Hippocampal formation (tissue), 2 donors: ENCODE data around the gene GTPBP10.

Experiments used
- DNase-seq, 2 donors: peaks; one replicate each; lab custom pipeline; 2025; lab: John Stamatoyannopoulos, UW

GTPBP10 gene

DNA sequence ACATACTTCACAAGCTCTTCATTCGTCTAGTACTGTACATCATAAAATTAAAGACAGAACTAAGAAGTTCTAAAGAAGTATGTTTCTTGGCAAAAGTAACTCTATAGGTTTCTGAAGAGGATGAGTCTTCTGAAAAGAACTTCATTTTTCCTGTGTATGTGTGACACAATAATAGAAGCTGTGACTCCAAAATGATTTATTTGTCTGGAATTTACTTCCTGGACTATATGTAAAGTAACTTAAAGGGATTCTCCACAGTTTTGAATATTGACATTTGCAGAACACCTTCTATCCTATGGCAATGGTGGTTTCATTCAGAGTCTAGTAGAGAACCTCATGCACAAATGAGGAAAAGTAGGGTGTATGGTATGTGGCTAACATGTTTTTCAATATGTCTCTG, 36.9 kb downstream of the GTPBP10 start:
- no peak for DNase-seq

DNA sequence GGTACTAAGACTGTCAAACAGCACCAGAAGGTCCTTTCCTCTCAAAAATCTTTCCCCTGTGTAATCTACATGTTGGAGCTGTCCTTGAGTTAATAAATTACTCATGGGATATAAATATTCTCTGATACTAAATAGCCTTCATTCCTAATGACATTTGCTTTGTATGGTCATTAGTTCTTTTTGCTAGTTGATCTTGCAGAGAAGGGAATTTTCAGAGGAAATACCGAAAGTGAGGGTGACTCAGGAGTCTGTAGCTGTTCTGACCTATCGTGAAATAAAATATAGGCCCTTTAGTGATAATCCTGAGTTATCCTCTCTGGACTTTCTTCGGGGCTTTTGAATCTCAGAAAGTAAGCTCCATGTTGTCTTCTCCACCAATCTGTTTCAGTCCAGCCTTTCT, 37.3 kb downstream of the GTPBP10 start:
- DNase-seq, result no peak

DNA sequence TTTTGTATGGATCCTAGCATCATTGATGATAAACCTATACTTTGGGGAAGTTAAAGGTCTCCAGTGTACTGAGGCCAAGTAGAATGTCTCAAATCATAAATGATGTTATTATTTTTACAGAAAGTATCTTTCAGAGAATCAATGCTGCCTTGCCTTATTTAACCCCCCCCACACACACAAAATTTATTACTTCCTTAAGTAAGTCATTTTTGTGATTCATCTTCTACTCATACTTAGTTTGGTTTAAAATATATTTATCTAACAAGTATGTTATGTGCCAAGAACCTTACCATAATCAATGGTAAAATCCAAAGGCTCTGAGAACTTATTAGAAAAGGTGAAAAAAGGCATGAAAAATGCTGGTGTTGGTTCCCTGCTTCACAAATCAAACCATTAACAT, 37.9 kb downstream of the GTPBP10 start:
- DNase-seq, result no peak

DNA sequence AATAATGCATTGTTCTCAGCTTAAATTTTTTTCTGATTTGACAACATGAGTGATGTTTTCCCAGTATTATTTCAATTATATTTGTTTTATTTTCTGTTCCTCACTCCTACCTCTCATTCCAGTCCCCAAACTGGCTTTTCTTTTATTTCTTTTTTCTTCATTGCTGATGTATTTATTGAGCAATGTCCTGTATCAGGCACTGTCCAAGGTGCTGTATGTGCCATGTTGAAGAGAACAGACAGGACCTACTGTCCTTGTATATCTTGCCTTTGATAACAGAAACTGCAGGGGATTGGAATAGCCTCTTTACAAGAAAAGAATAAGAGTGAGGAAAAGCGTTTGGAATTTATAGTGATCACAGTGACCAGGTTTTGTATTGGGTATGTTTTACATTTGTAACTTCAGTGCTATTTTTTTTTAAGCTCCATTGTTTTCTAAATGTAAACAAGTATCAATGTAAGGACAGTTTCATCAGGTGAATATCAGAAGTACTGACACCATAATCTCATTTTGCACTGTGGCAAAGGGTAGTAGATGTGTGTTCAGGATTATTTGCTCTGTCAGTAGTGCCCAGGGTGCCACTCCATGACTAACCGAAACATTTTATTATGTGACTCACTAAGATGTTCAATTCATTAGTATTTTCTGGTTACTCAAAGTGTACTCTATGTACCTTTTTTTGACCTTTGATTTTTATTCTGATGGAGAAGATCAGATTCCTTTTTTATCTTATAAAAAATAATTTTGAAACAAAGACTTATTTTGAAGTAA, 41.1 kb downstream of the GTPBP10 start:
- DNase-seq, result no peak

DNA sequence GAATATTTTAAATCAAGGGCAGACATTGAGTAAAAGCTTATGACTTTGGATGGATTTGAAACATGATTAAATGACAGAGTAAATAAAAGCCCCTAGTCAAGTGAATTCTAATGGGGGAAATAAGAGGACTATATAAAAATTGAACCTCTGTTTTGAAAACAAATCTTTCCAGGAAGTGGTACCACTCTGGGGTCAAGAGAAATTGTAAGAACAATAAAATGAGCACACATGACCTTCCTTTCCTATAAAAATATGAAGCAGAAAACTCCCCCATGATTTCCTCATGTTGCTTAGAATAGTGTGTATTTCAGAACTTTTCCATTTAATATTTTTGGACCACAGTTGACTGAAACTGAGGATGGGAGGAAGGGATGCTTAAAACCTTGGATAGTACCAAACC, 44.4 kb downstream of the GTPBP10 start:
- DNase-seq, result no peak

DNA sequence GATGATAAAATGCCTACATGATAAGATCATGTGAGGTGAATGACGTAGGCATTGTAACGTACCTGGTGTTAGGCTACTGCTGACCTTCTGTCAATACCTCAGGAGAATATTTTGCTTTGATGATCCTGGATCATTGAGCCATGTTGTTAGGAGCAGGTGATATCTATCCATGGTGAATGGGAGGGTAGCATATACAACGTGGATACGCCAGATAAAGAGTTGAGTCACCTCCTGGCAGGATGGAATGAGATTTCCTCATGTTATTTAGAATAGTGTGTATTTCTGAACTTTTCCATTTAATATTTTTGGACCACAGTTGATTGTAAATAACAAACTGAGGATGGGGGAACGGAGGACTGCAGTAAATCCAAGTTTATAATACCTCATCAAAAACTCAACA, 45.0 kb downstream of the GTPBP10 start:
- no peak for DNase-seq

DNA sequence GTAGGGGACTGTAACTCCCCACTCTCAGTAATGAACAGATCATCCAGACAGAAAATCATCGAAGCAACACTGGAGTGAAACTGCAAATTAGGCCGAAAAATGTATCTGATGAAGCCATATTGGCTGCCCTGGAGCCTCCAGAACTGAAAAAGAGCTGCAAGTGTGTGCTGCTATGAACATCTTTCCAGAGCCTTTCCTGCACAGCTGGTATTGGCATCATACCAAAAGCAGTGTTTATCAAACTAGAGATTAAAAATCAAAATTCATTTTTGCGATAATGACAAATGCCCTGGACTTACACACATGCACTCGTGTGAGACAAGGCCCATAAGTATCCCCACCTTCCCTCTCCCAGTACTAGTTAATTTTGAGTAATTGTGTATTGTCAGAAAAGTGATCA, 49.9 kb downstream of the GTPBP10 start:
- DNase-seq, result no peak

DNA sequence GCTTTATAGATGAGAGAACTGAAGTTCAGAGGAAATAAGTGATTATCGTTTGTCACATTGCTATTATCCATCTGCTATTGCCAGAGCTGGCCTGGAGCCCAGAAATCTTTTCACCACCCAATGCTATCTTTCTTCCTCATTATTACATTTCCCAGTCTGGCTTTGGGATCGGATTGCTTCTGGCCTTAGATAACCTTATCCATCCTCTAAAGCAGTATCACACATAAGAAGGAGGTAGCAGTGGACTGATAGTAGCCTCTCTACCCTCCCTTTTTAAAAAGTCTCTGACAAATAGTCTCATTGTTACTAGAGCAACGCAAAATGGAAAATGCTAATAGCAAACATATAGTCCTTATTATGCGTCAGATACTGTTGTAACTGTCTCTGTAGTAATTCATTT, 55.5 kb downstream of the GTPBP10 start:
- no peak for DNase-seq

DNA sequence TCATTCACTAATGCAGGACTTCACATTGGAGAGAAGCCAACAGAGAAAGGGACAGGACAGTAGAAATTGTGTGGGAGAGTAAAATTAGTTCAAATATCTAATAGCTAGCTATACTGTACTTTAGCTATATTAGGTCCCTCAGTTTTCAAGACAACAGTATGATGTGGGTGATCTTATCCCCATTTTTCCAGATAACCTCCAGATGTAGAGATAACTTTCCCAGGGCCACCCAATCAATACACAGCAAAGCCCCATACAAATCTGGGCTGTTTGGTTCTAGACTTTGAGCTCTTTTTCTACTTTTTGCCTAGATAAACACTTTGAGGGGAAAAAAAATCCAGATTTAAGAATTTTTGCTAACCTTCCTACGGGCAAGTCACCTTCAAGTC, 56.3 kb downstream of the GTPBP10 start:
- no peak for DNase-seq

DNA sequence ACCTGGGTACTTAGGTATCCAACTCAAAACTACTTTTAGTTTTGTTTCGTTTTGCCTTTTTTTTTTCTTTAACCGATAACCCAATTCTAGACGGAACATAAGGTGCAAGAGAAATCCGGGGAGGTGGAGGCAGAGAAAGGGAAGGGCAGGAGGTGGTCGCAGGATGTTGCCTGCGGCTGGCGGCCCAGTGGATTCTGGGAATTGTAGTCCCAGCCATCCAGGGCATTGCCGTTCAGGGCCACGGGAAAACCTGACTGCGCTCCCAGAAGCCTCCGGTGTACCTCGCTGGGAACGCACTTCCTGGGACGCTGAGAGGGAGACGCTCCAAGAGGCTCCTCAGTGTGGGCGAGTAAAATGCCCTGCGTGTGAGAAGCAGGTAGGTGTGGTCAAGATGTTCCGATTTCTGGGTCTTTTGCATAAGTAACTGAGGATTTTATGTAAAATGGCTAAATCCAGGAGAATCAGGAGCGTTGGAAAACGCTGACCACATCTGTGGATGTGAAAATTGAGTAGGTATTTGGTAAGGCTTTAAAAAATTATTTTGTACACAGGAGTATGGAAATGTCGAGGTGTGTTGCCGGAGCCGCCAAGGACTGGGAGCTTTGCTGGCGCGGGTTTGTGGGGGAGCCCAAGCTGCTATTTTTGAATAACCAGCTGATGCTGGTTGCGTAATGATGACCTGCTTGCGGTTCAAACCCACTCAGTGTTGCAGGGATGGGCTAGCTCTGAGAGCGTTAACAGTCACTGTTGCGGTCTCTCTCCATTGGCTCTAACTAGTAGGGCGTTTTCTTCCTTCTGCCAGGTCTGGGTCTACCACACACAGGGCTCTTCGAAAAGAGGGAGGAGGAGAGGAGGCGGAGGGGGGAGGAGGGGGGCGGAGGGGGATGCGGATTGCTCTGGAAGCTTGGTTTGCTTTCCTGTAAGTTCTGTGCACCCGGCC, 56.9 kb downstream of the GTPBP10 start, which contains the start of gene CLDN12:
TSS of gene CLDN12 (plus strand) at position 288 of the 940 bp plus-strand sequence. CDS start 9,216 bp downstream, outside the sequence.
- peak; percentile 66 to 85 for DNase-seq

DNA sequence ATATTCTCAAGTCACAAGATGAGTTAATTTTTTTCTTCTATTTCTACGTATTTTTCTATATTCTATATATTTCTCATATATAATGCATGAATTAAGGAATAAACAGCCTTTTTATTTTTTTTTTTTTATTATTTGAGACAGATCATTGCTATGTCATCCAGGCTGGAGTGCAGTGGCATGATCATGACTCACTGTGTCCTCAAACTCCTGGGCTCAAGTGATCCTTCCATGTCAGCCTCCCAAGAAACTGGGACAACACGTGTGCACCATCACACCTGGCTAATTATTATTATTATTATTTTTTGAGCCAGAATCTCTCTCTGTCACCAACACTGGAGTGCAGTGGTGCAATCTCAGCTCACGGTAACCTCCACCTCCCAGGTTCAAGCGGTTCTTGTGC, 58.3 kb downstream of the GTPBP10 start:
- DNase-seq, result no peak

DNA sequence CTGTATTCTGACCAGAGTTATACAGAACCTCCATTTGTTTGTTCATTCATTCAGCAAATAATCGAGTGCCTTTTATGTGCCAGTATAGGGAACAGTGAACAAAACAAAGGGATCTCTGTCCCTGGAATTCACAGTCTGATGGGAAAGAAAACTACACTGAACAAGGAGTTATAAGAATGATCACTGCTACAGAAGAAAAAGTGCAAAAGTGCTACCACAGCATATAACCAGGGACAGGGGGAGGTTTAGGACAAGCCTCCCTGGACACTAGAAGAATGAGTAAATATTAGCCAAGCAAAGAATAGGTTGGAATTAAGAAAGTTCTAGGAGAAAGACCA, 60.9 kb downstream of the GTPBP10 start:
- DNase-seq, result peak in 1 of 2 donors; percentile 82

DNA sequence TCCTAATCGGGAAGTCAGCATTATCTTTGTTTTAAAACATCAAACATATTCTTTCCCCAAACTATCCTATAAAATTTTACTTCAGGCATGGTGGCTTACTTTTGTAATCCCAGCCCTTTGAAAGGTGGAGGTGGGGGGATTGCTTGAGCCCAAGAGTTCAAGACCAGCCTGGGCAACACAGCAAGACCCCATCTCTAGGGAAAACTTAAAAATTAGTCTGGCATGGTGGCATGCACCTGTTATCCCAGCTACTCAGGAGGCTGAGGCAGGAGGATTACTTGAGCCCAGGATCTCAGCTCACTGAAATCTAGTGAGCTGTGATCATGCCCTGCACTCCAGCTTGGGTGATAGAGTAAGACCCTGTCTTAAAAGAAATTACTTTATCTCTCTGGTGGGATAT, 61.6 kb downstream of the GTPBP10 start:
- DNase-seq, result no peak

DNA sequence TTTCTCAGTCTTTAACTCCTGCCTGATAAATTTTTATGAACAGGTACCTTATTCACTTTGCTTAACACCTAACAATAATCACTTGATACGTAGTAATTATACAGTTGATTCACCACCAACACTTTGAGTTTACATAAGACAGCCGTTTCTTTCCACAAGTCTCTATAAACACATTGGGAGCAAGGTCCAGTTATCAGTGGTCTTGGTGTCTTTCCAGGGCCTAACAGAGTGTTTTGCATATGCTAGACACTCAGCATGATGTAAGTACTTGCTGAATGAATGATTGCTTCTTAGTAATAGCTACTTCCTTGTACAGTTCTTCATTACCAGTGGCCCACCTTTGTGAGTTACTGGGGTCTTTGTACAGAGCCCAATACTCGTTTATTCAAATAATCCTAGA, 63.2 kb downstream of the GTPBP10 start:
- no peak for DNase-seq

DNA sequence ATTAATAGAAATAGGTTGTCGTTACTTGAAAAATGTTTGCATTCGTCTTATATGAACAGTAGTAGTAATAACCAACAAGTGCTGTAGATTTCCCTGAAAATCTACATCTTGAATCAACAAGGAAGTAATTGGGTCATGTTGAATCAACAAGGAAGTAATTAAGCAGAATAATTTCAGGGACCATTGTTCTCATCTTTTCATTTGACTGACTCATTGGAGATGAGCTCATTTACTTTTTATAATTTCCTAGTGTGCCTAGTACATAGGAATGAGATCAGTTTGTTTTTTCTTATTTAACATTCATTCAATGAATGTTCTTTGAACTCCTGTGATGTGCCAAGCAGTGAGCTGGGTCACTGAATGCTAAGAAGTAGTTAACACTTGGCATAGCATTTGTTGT, 65.0 kb downstream of the GTPBP10 start:
- DNase-seq, result no peak

DNA sequence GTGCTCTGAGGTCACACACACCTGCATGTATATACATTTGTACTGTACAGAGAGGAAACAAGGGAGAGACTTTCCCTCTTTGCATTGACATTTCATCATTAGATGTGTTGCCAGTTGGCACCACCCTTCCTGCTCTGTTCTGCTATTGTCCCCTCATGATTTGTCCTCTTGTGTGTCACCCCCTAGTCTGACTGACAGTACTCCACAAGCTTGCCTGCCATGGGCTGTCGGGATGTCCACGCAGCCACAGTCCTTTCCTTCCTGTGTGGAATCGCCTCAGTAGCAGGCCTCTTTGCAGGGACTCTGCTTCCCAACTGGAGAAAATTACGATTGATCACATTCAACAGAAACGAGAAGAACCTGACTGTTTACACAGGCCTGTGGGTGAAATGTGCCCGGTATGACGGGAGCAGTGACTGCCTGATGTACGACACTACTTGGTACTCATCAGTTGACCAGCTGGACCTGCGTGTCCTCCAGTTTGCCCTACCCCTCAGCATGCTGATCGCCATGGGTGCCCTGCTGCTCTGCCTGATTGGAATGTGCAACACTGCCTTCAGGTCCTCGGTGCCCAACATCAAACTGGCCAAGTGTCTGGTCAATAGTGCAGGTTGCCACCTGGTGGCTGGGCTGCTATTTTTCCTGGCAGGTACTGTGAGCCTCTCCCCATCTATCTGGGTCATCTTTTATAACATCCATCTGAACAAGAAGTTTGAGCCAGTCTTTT, 66.1 kb downstream of the GTPBP10 start:
- DNase-seq, result no peak

DNA sequence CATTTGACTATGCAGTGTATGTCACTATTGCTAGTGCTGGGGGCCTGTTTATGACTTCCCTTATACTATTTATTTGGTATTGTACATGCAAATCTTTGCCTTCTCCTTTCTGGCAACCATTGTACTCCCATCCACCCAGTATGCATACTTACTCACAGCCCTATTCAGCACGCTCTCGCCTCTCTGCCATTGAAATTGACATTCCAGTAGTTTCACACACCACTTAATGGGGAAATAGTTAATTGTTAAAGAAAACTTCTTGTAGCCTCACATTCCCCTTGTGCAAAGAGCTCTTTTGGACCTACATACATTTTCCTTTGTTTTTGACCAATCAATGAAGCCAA, 66.6 kb downstream of the GTPBP10 start:
- DNase-seq, result no peak

DNA sequence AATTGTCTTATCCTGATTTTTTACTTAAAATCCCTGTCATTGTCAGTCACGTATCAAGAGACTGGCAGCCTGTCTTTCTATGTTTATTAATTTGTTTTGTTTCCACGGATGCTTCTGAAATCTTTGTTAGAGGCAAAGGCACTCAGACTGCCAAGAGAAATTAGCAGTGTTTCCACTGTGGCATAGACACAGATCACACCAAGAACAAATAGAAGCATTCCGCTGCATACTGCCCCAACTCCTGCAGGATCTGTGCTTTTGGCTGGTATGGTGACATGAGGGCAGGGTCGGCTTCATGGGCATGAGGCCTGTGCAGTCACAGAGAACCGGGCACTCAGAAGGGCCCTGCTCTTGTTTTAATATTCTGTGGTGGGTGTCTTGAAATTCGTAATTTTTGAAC, 75.1 kb downstream of the GTPBP10 start:
- DNase-seq, result no peak

DNA sequence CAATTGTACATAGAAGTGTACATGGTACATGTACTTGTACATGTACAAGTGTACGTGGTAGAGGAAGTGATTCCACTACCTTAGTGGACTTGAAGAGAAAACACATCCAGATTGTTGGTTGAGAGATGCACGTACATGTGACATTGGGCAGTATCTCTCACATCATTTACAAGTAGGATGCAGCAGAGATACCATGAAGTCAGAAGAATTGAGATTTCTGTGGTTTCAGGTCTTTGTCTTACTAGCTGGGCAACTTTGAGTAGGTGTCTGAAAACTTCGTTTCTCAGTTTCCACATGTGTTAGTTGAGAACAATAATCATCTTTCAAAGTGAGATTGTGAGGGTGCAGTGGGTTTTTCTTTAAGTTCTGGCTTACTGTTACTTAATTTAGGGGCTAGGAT, 78.2 kb downstream of the GTPBP10 start:
- DNase-seq, result no peak

DNA sequence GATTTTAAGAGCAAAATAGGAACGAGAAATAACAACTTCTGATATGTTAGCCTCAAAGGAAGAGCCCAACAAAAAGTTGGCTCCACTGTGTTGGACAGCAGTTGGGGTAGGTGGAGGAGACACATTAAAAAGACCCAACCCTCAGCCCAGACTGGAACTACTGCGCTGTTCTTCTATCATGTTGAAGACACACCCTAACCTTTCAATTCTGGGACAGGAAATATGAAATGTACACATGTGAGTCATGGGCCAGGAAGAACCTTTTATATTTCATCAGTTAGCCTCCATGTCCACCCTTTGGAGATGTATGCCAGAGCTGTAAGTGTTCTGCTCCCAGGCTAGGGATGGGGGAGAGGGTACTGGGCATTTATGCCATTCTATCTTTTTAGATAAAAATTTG, 78.9 kb downstream of the GTPBP10 start:
- no peak for DNase-seq

DNA sequence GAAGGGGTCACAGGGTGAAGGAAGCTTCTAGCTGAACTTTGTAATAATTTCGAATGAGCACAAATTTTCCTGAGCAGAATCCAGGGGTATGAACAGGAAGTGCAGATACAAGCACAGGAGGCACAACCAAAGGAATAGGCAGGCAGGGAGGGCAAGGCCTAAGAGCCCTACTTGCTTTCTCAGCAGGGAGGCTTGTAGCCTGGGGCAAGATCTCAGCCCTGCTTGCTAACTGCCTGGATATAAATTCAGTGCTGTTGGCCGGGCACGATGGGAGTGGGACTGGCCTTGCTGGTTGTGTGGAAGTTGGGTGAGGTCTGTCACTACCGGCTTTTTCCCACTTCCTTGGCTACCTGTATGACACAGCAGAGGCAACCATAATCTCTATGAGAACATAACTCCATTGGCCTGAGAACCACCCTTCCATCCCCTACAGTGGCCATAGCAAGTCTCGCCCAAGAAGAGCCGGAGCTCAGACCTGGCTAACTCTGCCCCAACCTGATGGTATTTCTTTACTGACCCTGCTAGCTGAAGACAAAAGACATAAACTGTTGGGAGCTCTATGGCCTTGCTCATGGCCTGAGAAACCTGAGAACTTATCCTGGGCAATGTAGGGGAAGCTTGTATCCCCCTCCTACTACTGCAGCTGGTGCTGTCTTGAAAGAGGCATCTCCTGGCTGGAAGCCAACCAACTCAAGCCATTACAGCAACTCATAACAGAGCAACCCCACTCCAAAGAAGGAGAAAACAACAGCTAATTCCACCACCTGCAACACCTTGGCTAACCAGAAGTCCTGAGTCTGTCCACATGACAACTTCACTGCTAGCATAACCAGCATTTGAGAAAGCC, 84.3 kb downstream of the GTPBP10 start:
- DNase-seq, result no peak

DNA sequence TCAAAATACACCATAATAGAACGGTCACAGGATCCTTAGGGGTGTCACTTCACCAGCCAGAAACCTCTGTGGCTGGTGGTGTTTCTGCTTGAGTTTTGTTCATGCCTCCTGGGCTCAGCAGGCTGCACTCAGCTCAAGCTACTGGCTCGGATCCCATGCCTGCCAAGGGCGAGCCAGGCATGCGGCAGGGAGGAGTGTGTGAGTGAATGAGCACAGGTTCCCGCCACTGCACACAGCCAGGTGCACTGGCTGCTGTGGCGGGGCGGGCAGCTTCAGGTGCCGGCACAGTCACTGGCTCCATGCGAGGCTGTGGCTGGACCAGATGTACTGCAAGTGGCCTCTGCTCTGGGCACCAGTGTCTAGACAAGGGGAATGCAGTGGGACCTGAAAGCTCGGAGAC, 86.2 kb downstream of the GTPBP10 start:
- no peak for DNase-seq
